Measurements from ENCODE around the gene RASSF1. TPM values are rescaled to one million over a fixed set of nuclear protein-coding genes. Genes with fewer than 3 reads are reported as not detected.

The RASSF1 gene
- total and polyA plus RNA-seq, 2 of the 13 experiments (the other 11 are each of a cell fraction or from before 2014, with no cell fraction given), result 10.2 to 27.5 TPM

DNA sequence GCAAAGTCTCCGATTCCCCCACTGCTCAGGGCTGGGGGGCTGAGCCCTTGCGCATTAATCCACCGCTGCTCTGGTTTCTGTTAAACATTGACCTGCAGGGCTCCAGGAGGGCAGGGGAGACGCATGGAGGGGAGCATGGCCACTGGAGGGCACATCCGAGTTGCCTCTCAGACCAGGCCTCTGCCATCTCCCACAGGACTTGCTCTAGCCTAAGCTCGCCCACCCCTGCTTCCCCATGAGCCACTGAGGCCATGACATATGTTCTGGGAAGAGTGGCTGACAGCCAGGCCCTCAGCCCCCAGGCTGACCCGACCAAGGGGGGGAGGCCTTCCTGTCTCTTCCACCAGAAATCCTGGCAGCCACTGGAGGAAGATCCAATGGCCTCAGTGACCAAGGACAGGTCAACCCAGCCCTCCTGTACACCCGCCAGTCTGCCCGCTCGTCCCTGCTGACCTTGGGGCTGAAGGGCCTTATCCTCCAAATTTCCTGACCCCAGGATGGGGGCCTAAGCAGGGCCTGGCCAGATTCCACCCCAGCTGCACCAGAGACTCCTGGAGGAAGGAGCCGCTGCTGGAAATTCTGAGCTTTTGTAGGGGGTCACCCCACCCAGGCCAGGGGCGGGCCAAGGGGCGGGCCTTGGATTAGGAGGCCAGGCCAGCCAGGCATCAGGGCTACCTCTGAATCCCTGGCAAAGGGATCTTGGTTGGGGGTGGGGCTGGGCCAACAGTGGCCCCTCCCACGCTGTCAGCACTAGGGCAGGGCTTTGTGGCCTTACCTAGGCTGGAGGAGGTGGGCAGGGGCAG is 37.4 kb downstream of the RASSF1 start, which contains the start of gene HYAL1 (continued):
- TF ChIP-seq, protein P1, sequence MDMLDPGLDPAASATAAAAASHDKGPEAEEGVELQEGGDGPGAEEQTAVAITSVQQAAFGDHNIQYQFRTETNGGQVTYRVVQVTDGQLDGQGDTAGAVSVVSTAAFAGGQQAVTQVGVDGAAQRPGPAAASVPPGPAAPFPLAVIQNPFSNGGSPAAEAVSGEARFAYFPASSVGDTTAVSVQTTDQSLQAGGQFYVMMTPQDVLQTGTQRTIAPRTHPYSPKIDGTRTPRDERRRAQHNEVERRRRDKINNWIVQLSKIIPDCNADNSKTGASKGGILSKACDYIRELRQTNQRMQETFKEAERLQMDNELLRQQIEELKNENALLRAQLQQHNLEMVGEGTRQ (IDR thresholded peaks at IDR 0.05; ENCODE audit: low read depth, low read length), result no peak
- TF ChIP-seq, protein P1 (CRISPR knock-in tag; IDR thresholded peaks at IDR 0.05; ENCODE audit: borderline replicate concordance), result no peak
- TF ChIP-seq SRSF1 (optimal IDR thresholded peaks at IDR 0.05; ENCODE audit: low read depth, low read length) (peak; percentile 90), GABPA (IDR thresholded peaks at IDR 0.05; ENCODE audit: low read depth, low read length) (no peak), GABPA (CRISPR knock-in tag; IDR thresholded peaks at IDR 0.05; ENCODE audit: low read depth) (no peak; the same call in 1 of the 2 replicates), EEA1 (CRISPR knock-in tag; IDR thresholded peaks at IDR 0.05; ENCODE audit: borderline replicate concordance) (no peak), HOXA9 (CRISPR knock-in tag; IDR thresholded peaks at IDR 0.05; ENCODE audit: borderline replicate concordance) (no peak), ZKSCAN8 (CRISPR knock-in tag; IDR thresholded peaks at IDR 0.05; ENCODE audit: borderline replicate concordance) (no peak), MAZ (IDR thresholded peaks at IDR 0.05; ENCODE audit: borderline replicate concordance, low read depth, low read length) (peak; percentile 79), MAZ (CRISPR knock-in tag; IDR thresholded peaks at IDR 0.05; ENCODE audit: low read depth) (peak; percentile 88), CAMTA2 (CRISPR knock-in tag; IDR thresholded peaks at IDR 0.05; ENCODE audit: borderline replicate concordance) (peak; percentile 81; the same call in 1 of the 2 replicates), CCAR2 (optimal IDR thresholded peaks at IDR 0.05; ENCODE audit: low read depth, low read length) (no peak), HOXD1 (CRISPR knock-in tag; IDR thresholded peaks at IDR 0.05) (peak; percentile 64; the same call in 1 of the 2 replicates)
- TF ChIP-seq, protein P2, sequence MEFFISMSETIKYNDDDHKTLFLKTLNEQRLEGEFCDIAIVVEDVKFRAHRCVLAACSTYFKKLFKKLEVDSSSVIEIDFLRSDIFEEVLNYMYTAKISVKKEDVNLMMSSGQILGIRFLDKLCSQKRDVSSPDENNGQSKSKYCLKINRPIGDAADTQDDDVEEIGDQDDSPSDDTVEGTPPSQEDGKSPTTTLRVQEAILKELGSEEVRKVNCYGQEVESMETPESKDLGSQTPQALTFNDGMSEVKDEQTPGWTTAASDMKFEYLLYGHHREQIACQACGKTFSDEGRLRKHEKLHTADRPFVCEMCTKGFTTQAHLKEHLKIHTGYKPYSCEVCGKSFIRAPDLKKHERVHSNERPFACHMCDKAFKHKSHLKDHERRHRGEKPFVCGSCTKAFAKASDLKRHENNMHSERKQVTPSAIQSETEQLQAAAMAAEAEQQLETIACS (CRISPR knock-in tag; IDR thresholded peaks at IDR 0.05), result no peak
- TF ChIP-seq, protein P3, sequence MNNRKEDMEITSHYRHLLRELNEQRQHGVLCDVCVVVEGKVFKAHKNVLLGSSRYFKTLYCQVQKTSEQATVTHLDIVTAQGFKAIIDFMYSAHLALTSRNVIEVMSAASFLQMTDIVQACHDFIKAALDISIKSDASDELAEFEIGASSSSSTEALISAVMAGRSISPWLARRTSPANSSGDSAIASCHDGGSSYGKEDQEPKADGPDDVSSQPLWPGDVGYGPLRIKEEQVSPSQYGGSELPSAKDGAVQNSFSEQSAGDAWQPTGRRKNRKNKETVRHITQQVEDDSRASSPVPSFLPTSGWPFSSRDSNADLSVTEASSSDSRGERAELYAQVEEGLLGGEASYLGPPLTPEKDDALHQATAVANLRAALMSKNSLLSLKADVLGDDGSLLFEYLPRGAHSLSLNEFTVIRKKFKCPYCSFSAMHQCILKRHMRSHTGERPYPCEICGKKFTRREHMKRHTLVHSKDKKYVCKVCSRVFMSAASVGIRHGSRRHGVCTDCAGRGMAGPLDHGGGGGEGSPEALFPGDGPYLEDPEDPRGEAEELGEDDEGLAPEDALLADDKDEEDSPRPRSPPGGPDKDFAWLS (CRISPR knock-in tag; IDR thresholded peaks at IDR 0.05; ENCODE audit: borderline replicate concordance), result no peak
- TF ChIP-seq, protein P4, sequence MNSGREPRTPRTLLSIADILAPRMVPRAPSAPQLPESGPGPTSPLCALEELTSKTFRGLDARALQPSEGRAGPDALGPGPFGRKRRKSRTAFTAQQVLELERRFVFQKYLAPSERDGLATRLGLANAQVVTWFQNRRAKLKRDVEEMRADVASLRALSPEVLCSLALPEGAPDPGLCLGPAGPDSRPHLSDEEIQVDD (CRISPR knock-in tag; IDR thresholded peaks at IDR 0.05; ENCODE audit: borderline replicate concordance), result no peak
- TF ChIP-seq, protein P5, sequence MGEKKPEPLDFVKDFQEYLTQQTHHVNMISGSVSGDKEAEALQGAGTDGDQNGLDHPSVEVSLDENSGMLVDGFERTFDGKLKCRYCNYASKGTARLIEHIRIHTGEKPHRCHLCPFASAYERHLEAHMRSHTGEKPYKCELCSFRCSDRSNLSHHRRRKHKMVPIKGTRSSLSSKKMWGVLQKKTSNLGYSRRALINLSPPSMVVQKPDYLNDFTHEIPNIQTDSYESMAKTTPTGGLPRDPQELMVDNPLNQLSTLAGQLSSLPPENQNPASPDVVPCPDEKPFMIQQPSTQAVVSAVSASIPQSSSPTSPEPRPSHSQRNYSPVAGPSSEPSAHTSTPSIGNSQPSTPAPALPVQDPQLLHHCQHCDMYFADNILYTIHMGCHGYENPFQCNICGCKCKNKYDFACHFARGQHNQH (CRISPR knock-in tag; IDR thresholded peaks at IDR 0.05), result peak; percentile 44
- TF ChIP-seq, protein P6, sequence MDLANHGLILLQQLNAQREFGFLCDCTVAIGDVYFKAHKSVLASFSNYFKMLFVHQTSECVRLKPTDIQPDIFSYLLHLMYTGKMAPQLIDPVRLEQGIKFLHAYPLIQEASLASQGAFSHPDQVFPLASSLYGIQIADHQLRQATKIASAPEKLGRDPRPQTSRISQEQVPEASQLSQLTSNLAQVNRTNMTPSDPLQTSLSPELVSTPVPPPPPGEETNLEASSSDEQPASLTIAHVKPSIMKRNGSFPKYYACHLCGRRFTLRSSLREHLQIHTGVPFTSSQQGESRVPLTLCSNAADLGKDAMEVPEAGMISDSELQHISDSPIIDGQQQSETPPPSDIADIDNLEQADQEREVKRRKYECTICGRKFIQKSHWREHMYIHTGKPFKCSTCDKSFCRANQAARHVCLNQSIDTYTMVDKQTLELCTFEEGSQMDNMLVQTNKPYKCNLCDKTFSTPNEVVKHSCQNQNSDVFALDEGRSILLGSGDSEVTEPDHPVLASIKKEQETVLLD (CRISPR knock-in tag; IDR thresholded peaks at IDR 0.05; ENCODE audit: low read depth), result no peak
